GM10847 (cell line): ENCODE measurements around the gene C4orf17.

Source experiments
- POLR2A ChIP-seq: IDR thresholded peaks from 2 replicates; pipeline ENCODE4 v1.6.1; 2011; ENCODE audit not compliant: insufficient read length; ENCODE audit errors: extremely low read depth

Gene C4orf17

DNA sequence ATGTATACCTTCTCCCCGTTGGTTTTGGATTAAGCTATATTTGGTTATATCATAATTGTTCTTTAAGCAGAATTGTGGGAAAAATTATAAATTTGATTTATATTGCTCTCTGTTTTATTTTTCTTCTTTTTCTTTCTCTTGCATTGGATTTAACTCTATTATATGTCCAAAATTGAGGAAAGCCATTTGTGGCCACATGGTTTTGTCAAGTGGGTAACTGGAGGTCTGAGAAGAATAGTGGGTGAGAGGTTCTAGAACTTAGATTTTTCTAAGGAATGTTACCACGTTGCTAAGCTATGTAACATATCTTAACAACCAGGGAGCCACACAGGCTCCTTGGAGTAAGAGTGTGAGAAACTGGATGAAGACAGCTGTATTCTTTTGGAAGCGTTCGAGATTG, at the start of gene C4orf17:
Gene C4orf17, plus strand, starts transcription at position 301 of the 400 bp plus-strand sequence. CDS start 2,061 bp downstream, outside the sequence.
- no peak for TF ChIP-seq POLR2A

DNA sequence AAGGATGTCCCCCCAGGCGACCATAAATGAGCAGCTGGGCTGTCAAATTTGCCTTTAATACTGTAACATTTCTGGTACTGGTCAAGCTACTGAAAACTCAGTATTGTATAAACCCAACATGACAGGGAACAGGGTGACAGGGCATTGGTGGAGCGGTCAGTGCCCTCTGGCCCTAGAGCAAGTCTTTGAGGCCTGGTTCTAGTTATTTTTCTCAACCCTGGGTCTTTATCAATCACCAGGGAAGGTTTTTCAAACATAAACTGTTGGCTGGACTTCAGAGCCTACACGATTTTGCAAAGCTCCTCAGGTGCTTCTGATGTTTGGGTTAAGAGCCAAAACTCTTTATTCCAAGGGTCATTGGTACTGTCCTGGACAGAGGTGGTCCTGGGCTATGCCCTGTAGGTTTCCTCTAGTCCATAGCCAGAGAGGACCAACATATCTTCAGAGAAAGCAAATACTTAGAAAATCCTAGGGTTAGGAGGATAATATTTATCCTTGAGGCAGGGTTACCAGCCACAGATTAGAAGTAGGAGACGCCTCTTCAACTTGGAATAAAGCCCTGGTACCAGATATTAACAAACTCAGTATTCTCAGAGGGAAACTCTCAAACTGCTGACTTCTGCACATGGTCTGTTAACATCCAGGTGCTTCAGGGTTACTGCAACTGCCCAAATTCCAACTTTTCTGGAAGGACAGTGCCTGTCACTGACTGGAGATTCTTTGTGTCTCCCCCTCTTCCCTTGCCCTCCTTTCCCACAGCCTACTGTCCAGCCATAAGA, 49.0 kb upstream of the C4orf17 start:
- no peak for TF ChIP-seq POLR2A

DNA sequence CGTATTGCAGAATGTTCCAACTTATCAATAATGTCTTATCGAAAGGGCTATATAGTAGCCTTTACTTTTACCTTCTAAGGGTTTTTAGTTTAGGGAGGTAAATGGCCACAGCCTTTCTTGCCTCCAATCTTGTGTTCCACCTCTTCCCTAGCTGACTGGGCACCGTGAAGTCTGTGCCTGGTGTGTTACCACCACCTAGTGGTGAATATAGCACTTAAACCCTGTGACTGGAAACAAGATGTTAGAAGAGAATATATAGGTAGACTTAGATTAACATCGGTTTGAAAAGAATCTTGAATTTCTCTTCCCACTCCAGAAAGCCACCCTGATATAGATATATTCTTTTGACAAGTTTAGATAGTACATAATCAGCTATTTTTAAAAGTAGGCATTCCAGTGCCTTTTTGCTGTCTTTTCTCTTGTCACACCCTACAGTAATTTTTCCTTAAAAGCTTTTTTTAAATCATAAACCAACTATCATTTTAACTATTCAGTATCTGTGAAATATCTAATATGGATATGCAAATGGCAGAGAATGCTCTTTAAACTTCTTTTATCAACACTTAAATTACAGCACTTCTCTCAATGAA, 47.9 kb upstream of the C4orf17 start:
- TF ChIP-seq POLR2A = no peak

DNA sequence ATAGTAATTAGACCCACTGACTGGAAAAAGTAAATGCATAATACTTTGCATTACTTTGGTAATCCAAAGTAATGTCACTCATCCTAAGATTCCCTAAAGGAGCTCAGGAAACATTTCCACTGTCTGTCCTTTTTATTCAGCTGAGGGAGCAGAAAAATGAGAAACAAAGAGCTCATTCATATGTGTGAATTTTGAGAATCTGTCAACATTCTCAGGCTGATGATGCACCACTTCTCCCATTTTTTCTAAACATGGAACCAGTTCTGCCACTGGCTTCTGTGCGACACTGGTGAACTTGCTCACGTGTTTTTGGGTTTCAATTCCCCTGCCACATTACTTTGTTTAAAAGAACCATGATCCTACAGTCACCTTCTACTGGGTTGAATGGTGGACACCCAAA, 47.3 kb upstream of the C4orf17 start:
- TF ChIP-seq POLR2A = no peak

DNA sequence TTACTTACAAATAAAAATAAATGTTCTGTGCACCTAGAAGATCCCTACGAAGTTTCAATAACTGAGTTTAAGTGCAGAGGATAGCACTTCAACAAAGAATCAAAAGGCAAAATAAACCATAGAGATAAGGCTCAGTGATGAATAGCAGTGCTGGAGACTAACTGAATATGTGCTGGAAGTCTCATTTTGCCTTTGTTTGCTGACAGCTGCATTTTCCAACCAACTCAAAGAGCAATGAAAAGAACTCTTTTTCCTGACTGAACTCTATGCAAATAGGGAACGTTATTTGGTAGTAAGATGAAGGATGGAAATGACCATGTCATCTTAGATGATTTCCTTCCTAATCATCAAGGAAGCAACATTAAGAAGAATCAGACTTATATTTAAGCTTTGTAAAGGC, 42.9 kb upstream of the C4orf17 start:
- TF ChIP-seq POLR2A = no peak

DNA sequence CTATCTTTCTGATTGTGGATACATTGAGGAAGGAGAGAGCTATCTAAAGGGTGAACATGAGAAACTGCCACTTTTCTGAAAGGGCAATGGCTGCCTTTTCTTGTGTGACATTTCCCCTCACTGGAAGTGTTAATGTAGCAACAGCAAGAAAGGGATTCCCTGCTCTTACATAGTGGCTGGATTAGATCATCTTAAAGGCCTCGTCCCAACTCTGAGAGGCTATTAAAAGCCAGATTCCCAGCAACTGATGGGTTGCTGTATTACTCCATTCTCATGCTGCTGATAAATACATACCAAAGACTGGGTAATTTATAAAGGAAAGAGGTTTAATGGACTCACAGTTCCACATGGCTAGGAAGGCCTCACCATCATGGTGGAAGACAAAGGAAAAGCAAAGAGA, 41.9 kb upstream of the C4orf17 start:
- no peak for TF ChIP-seq POLR2A

DNA sequence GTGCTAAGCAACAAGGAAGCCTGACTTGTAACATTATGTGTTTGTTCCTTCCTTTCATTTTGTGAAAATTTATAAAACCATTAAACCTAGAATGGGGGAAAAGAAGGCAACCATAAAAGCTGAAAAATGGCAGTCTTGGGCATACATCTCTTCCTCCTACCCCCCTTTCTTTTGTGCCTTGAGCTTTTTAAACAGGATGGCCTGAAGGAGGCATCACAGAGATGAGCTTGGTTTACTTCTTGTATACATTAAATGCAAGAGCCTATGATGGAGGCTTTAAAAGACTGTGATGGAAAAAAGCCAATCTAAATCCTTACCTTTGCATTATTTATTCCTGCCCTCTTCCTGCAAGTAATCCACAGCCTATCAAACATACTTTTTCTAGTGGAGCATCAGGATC, 39.5 kb upstream of the C4orf17 start:
- no peak for TF ChIP-seq POLR2A

DNA sequence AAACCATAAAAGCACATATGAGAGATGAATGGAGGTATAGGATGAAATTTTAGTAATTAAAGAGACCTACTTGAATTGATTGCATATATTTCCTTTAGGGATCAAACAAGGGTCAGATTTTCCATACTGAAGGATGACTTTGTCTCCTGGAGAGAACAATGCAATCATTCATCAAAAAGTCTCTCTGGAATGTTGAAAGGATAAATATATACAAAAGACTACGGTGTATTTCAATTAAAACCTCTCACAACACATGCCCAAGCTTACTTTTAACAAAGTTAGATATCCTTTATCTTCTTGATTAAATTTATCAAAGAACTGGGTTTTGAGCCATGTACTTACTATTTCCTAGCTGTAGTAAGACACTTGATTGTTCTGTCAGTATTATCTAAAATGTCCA, 38.9 kb upstream of the C4orf17 start:
- no peak for TF ChIP-seq POLR2A

DNA sequence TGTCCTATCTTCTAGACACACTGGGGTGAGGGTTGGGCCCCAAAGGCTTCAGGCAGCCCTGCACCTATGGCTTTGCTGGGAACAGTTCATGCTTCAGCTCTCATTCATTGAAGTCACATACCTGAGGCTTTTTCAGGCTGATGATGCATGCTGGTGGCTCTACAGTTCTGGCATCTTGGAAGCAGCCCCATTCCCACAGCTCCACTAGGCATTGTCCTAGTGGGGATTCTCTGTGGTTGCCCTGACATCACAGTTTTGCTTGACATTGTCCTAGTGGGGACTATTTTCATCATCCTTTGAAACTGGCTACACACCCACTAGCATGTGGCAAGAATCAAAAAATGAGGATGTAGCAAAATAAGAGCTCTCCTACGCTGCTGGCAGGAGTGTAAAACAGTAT, 37.7 kb upstream of the C4orf17 start:
- TF ChIP-seq POLR2A = no peak

DNA sequence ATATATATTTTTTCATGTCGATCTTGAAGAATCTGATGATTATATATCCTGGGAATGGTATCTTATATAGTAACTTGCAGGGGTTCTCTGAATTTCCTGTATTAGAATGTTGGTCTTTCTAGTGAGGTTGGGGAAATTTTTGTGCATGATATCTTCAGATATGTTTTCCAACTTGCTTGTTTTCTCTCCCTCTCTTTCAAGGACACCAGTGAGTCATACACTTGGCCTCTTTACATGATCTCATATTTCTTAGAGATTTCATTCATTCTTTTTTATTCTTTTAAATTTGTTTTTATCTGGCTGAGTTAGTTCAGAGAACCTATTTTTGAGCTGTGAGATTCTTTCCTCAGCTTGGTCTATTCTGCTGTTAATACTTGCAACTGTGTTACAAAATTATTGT, 27.2 kb upstream of the C4orf17 start:
- no peak for TF ChIP-seq POLR2A

DNA sequence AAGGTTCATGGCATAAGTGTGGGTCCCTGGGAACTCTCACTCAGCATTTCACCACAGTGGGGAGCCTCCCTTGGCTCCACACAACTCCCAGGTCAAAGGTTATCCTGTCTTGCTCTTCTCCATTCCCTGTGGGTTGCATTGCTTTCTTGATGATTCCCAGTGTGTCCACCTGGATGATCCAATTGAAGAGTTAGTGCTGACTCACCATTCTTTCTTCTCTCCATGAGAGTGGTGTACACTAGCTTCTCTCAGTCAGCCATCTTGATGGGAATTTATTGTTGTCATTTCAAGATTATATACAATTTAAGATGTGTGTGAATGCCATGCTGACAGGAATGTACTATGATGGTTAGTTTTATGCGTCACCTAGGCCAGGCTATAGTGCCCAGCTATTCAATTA, 25.6 kb upstream of the C4orf17 start:
- no peak for TF ChIP-seq POLR2A

DNA sequence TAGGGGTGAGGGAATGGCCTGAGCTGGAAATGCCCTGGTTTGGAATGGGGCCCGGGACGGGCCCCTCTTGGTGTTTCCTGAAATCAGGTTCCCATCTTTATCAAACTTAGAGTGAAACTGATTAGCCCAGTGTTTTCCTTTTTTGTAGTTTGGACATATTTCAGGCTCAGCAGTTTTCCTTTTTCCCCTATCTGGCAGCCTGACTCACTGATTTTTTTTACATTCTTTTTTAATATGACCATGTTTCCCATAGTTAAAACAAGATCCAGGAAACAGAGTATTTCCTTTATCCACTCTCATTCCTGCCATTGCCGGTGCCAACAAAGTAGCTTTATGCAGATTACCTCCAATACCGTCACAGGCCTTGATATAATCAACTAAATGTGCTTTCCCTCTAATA, 20.5 kb upstream of the C4orf17 start:
- no peak for TF ChIP-seq POLR2A

DNA sequence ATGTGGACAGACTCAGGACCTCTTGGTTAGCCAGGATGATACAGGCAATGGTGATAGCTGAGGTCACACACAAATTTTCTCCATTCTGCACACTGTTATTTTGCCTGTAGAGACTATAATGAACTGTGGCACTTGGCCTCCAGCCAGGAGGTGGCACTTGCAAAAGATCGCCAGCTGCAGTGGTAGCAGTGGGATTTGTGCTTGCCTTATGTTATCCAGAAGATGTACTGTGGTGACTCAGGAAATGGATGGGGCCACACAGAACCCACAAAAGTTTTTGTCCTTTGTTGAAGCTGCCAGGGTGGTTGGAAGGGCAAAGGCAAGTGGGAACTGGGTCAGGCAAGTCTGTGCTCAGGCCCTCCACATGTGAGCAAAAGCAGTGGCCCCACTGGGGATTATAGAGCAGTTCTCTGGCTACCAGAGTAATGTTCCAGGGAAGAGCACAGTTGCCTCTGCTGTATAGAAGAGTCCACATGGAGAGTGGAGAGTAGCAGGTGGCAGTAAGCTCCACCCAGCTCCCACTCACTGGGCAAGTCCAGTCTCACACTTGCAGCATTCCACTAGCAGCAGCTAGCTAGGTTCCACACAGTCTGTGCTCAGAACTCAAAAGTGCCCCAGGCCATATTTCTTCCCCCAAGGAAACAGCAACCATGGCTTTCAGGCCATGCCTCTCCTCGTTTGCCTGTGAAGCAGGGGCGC, 5.9 kb upstream of the C4orf17 start:
- no peak for TF ChIP-seq POLR2A

DNA sequence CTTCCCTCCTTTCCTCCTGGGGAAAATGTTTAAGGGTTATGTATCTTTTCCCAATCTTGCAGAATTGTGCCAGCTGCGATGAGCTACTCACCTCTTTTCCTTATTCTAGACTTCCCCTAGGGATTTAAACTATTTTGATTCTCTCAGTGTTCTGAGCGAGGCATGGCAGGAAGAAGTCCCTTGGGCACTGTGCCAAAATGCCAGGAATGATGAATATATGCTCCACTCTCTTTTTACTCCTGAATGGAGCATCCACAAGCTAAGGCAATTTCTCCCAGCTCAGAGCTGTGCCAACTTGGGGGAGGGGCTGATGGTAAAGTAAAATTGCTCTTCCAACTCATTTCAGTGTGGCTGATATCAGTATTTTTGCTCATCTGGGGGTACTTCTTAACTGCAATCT, 4.0 kb upstream of the C4orf17 start:
- TF ChIP-seq POLR2A = no peak

DNA sequence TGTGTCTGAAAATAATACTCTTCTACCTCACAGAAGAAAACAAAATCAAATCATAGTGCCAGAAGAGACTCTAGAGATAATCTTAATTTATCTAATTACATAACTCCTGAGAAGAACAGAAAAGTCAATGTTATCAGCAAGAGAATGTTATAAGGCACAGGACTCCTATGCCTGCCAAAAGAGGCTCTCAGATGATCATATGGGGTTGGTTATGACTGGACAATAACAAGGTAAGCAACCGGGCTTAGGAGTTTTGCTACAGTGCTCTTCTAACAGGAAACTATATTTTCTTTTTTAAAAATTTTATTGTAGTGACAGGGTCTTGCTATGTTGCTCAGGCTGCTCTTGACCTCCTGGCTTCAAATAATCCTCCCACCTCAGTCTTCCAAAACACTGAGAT, 3.5 kb upstream of the C4orf17 start:
- no peak for TF ChIP-seq POLR2A

DNA sequence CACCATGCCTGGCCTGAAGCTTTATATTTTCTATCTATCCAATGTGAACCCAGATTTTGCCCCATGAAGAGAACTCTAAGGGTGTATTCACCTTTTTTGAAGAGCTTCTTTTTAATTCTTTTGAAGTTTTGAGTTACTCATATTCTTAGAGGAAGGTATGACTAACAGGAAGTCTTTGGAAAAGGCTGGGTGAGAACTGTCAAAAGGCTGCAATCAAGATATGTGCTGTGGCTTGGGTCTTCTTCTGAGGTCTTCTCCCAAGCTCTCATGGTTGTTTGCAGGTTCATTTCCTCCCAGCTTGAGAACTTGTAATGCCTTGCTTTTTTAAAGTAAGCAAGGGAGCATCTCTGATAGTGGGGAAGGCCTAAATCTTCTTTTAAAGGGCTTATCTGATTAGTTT, 3.1 kb upstream of the C4orf17 start:
- TF ChIP-seq POLR2A = no peak
